Stimulated activated CD8-positive, alpha-beta memory T cell treated with anti-CD3 and anti-CD28 coated beads, Interleukin-2, amount 100 ng/mL, for 48 hours (primary cell): ENCODE results near the gene LHFPL3.

Experiments used
- DNase-seq, 2 donors: peaks; one replicate each; pipeline ENCODE4 v3.0.0-alpha.2; 2020; ENCODE audit warnings: low read depth in 2 of 2

Gene LHFPL3

GRCh38 chr7:104843198-104843597 is 514.8 kb downstream of the LHFPL3 start:
- no peak for DNase-seq

GRCh38 chr7:104845557-104845956 is 517.2 kb downstream of the LHFPL3 start:
- no peak for DNase-seq

GRCh38 chr7:104846731-104847130 is 518.3 kb downstream of the LHFPL3 start:
- no peak for DNase-seq

- DNase-seq: peak in 1 of 2 donors; percentile 29
Measured at GRCh38 chr7:104848138-104848990, 520.0 kb downstream of the LHFPL3 start.

- DNase-seq: no peak
Measured at GRCh38 chr7:104850374-104850773, 522.0 kb downstream of the LHFPL3 start.

GRCh38 chr7:104851268-104851667 is 522.9 kb downstream of the LHFPL3 start:
- DNase-seq: no peak

GRCh38 chr7:104852386-104852785 is 524.0 kb downstream of the LHFPL3 start:
- DNase-seq: no peak

GRCh38 chr7:104855861-104856260 is 527.5 kb downstream of the LHFPL3 start:
- no peak for DNase-seq

GRCh38 chr7:104857458-104858425 is 529.3 kb downstream of the LHFPL3 start:
- DNase-seq: no peak

- DNase-seq: no peak
Measured at GRCh38 chr7:104859754-104860426, 531.5 kb downstream of the LHFPL3 start.

GRCh38 chr7:104861729-104862390 is 533.5 kb downstream of the LHFPL3 start:
- DNase-seq: no peak

- no peak for DNase-seq
Measured at GRCh38 chr7:104862719-104863118, 534.3 kb downstream of the LHFPL3 start.

GRCh38 chr7:104873401-104873800 is 545.0 kb downstream of the LHFPL3 start:
- DNase-seq: no peak

GRCh38 chr7:104878577-104878976 is 550.2 kb downstream of the LHFPL3 start:
- no peak for DNase-seq

GRCh38 chr7:104883248-104883717 is 554.9 kb downstream of the LHFPL3 start:
- no peak for DNase-seq

- DNase-seq: peak; percentile 66 to 75
Measured at GRCh38 chr7:104883718-104884452, 555.5 kb downstream of the LHFPL3 start.

GRCh38 chr7:104886651-104887050 is 558.2 kb downstream of the LHFPL3 start:
- DNase-seq: no peak

- DNase-seq: no peak
Measured at GRCh38 chr7:104890216-104890615, 561.8 kb downstream of the LHFPL3 start.

GRCh38 chr7:104891949-104892348 is 563.5 kb downstream of the LHFPL3 start:
- DNase-seq: no peak

GRCh38 chr7:104894314-104894713 is 565.9 kb downstream of the LHFPL3 start:
- DNase-seq: no peak
